HEK293T (cell line): ENCODE data around the gene USHBP1.

Experiments used
- ARNT ChIP-seq: fragments of 450-650 bp; IDR thresholded peaks from 2 replicates; pipeline ENCODE4 v1.6.1; 2017; ENCODE audit warnings: mild to moderate bottlenecking
- BHLHE40 ChIP-seq: fragments of 450-650 bp; IDR thresholded peaks from 2 replicates; pipeline ENCODE4 v1.6.1; 2016; ENCODE audit warnings: mild to moderate bottlenecking, moderate library complexity, borderline replicate concordance
- FOXK2 ChIP-seq: fragments of 450-650 bp; IDR thresholded peaks from 2 replicates; pipeline ENCODE4 v1.6.1; 2016; ENCODE audit warnings: mild to moderate bottlenecking
- FOXM1 ChIP-seq: fragments of 450-650 bp; IDR thresholded peaks from 2 replicates; pipeline ENCODE4 v1.6.1; 2017; ENCODE audit warnings: mild to moderate bottlenecking, borderline replicate concordance
- SP1 ChIP-seq: fragments of 450-650 bp; IDR thresholded peaks from 2 replicates; pipeline ENCODE4 v1.6.1; 2017

GRCh38 chr19:17311455-17312188, 47.1 kb upstream of the USHBP1 start:
- TF ChIP-seq SP1: no peak
- TF ChIP-seq ARNT: no peak
- no peak for TF ChIP-seq FOXM1
- no peak for TF ChIP-seq FOXK2
- no peak for TF ChIP-seq BHLHE40
